Stimulated activated CD8-positive, alpha-beta memory T cell treated with anti-CD3 and anti-CD28 coated beads, Interleukin-12 subunit alpha, Interleukin-12 subunit beta, amount 100 ng/mL, for 24 hours (primary cell): ENCODE results near the gene MMP24.

Experiments used
- DNase-seq: peaks from one replicate; pipeline ENCODE4 v3.0.0-alpha.2; 2020; ENCODE audit errors: extremely low read depth

Gene MMP24

GRCh38 chr20:35279040-35279439 lies 52.5 kb downstream of the MMP24 start:
- no peak for DNase-seq

GRCh38 chr20:35279533-35280174 lies 53.2 kb downstream of the MMP24 start:
- no peak for DNase-seq

GRCh38 chr20:35280523-35280922 lies 54.0 kb downstream of the MMP24 start:
- DNase-seq = no peak

- no peak for DNase-seq
Measured at GRCh38 chr20:35281506-35282101, 55.1 kb downstream of the MMP24 start.

- DNase-seq = no peak
Measured at GRCh38 chr20:35283441-35284266, 57.2 kb downstream of the MMP24 start.

GRCh38 chr20:35284267-35284991 lies 57.9 kb downstream of the MMP24 start, which contains the start of gene EIF6:
TSS of gene EIF6 (minus strand) at chr20:35284772. CDS start at chr20:35284487, 285 bp downstream.
- peak; percentile 55 for DNase-seq

GRCh38 chr20:35284992-35285805 lies 58.7 kb downstream of the MMP24 start:
- DNase-seq = no peak

GRCh38 chr20:35285806-35286076 lies 59.3 kb downstream of the MMP24 start:
- no peak for DNase-seq

GRCh38 chr20:35286077-35286898 lies 59.8 kb downstream of the MMP24 start:
- DNase-seq = no peak

GRCh38 chr20:35286899-35287508 lies 60.5 kb downstream of the MMP24 start:
- no peak for DNase-seq

GRCh38 chr20:35287509-35288324 lies 61.2 kb downstream of the MMP24 start:
- DNase-seq = no peak

- DNase-seq = no peak
Measured at GRCh38 chr20:35288325-35289060, 62.0 kb downstream of the MMP24 start.

- DNase-seq = no peak
Measured at GRCh38 chr20:35290186-35290886, 63.8 kb downstream of the MMP24 start.

- no peak for DNase-seq
Measured at GRCh38 chr20:35290887-35291417, 64.5 kb downstream of the MMP24 start.

- DNase-seq = no peak
Measured at GRCh38 chr20:35291654-35292503, 65.4 kb downstream of the MMP24 start, which contains the start of gene FAM83C. TSS of gene FAM83C (minus strand) at chr20:35292425. CDS start at chr20:35292304, 121 bp downstream.

- no peak for DNase-seq
Measured at GRCh38 chr20:35292504-35293285, 66.2 kb downstream of the MMP24 start.
